HepG2 (cell line): ENCODE data around the gene RMI1. TPM values are rescaled to one million over a fixed set of nuclear protein-coding genes. Genes with fewer than 3 reads are reported as not detected.

ENCODE experiments used
- ATF7-NPFF ChIP-seq: sonication (generic); formaldehyde crosslinking; IDR thresholded peaks from 2 replicates; pipeline ENCODE4 v1.8.1; 2023; ENCODE audit warnings: mild to moderate bottlenecking, low read depth, missing genetic modification reagents, moderate library complexity
- BATF2 ChIP-seq: sonication (generic); formaldehyde crosslinking; IDR thresholded peaks from 2 replicates; pipeline ENCODE4 v1.8.0; 2022; ENCODE audit warnings: mild to moderate bottlenecking, missing genetic modification reagents, moderate library complexity
- CHD2 ChIP-seq: IDR thresholded peaks from 2 replicates; pipeline ENCODE4 v1.6.1; 2011; ENCODE audit warnings: low read depth, low read length, improper control_type of control experiment
- CREB3 ChIP-seq: sonication (generic); formaldehyde crosslinking; IDR thresholded peaks from 2 replicates; pipeline ENCODE4 v1.5.0; 2020; ENCODE audit warnings: missing genetic modification reagents
- DNMT3B ChIP-seq: conservative IDR thresholded peaks from 2 replicates; pipeline ENCODE4 v1.6.1; 2016; ENCODE audit warnings: missing biosample characterization, control low read depth
- HDAC1 ChIP-seq: sonication (generic); formaldehyde crosslinking; IDR thresholded peaks from 2 replicates; pipeline ENCODE4 v1.5.1; 2020; ENCODE audit warnings: mild to moderate bottlenecking, missing genetic modification reagents
- HES4 ChIP-seq: sonication (generic); formaldehyde crosslinking; IDR thresholded peaks from 2 replicates; pipeline ENCODE4 v1.9.0; 2021; ENCODE audit warnings: mild to moderate bottlenecking, missing genetic modification reagents, borderline replicate concordance
- HNF4A ChIP-seq: sonication (generic); formaldehyde crosslinking; IDR thresholded peaks from 2 replicates; pipeline ENCODE4 v1.4.0; 2020; ENCODE audit warnings: missing genetic modification reagents
- HNRNPL ChIP-seq: fragments of 200-400 bp; formaldehyde crosslinking; IDR thresholded peaks from 2 replicates; pipeline ENCODE4 v1.6.1; 2017; ENCODE audit warnings: mild to moderate bottlenecking, low read depth, low read length
- HOXA9 ChIP-seq: sonication (generic); formaldehyde crosslinking; IDR thresholded peaks from 2 replicates; pipeline ENCODE4 v1.8.1; 2022; ENCODE audit warnings: missing genetic modification reagents, mild to moderate bottlenecking, moderate library complexity, borderline replicate concordance
- IKZF5 ChIP-seq: IDR thresholded peaks from 2 replicates; pipeline ENCODE4 v1.6.1; 2018; ENCODE audit warnings: missing genetic modification reagents, mild to moderate bottlenecking, missing compliant biosample characterization
- NONO ChIP-seq, 2 experiments: fragments of 450-650 bp in 1 of 2; sonication (generic) in 1 of 2; formaldehyde crosslinking in 1 of 2; IDR thresholded peaks in 1 of 2; conservative IDR thresholded peaks in 1 of 2; 2 replicates each; pipeline versions ENCODE4 v1.6.1 to v1.8.0; 2017 to 2022; ENCODE audit warnings: mild to moderate bottlenecking in 1 of 2, missing genetic modification reagents in 1 of 2, moderate library complexity in 1 of 2
- PAXIP1 ChIP-seq: sonication (generic); formaldehyde crosslinking; conservative IDR thresholded peaks from 2 replicates; pipeline ENCODE4 v1.4.0; 2020; ENCODE audit warnings: mild to moderate bottlenecking, missing genetic modification reagents, moderate library complexity
- ZBTB49 ChIP-seq: sonication (generic); formaldehyde crosslinking; IDR thresholded peaks from 2 replicates; pipeline ENCODE4 v1.4.0; 2020; ENCODE audit warnings: missing genetic modification reagents, borderline replicate concordance
- ZNF121 ChIP-seq: sonication (generic); formaldehyde crosslinking; IDR thresholded peaks from 2 replicates; pipeline ENCODE4 v1.5.0; 2020; ENCODE audit warnings: mild to moderate bottlenecking, missing genetic modification reagents
- ZNF138 ChIP-seq: sonication (generic); formaldehyde crosslinking; IDR thresholded peaks from 2 replicates; pipeline ENCODE4 v1.5.0; 2020; ENCODE audit warnings: mild to moderate bottlenecking, low read depth, missing genetic modification reagents
- ZNF205 ChIP-seq: IDR thresholded peaks from 2 replicates; pipeline ENCODE4 v1.6.1; 2018; ENCODE audit warnings: missing biosample characterization, missing genetic modification reagents
- ZNF674 ChIP-seq: sonication (generic); formaldehyde crosslinking; IDR thresholded peaks from 2 replicates; pipeline ENCODE4 v1.5.0; 2020; ENCODE audit warnings: low read depth, mild to moderate bottlenecking, missing genetic modification reagents
- ZNF747 ChIP-seq: sonication (generic); formaldehyde crosslinking; IDR thresholded peaks from 2 replicates; pipeline ENCODE4 v1.8.1; 2023; ENCODE audit warnings: missing genetic modification reagents, mild to moderate bottlenecking, borderline replicate concordance
- ZNF816 ChIP-seq: sonication (generic); formaldehyde crosslinking; IDR thresholded peaks from 2 replicates; pipeline ENCODE4 v1.8.0; 2022; ENCODE audit warnings: missing genetic modification reagents, mild to moderate bottlenecking, borderline replicate concordance
- polyA plus RNA-seq, 8 experiments: library from polyadenylated mRNA; depleted of rRNA in 3 of 8; stranded (reverse) in 7 of 8; unstranded in 1 of 8; fragments of >200 nt; fragmentation: Illumina TruSeq in 4 of 8; extraction: Trizol in 4 of 8; gene quantifications; 2 replicates each; pipeline versions ENCODE4 v1.2.1 to v1.2.3, GENCODE V29; 2011 to 2016; ENCODE audit warnings: low read depth in 4 of 8, missing spikeins in 1 of 8, mixed read lengths in 1 of 8; ENCODE audit not compliant: insufficient read depth in 1 of 8
- total RNA-seq, 5 experiments: library from RNA; depleted of rRNA; stranded (reverse); fragments of >200 nt; fragmentation: Illumina TruSeq; extraction: Trizol; gene quantifications; 2 replicates each; pipeline ENCODE4 v1.2.3, GENCODE V29; 2016; ENCODE audit warnings: low read depth in 1 of 5

The RMI1 gene
- total and polyA plus RNA-seq, 2 of the 13 experiments (the other 11 are each of a cell fraction or from before 2014, with no cell fraction given), result 0.54 to 3.7 TPM

- 0 out of 2 replicates have a peak, but pooled peaks have one; percentile 27 for TF ChIP-seq PAXIP1
- TF ChIP-seq HDAC1 (CRISPR knock-in tag), result 0 out of 2 replicates have a peak, but pooled peaks have one; percentile 9
- TF ChIP-seq IKZF5 (CRISPR knock-in tag), result no peak; the same call in 1 of the 2 replicates
- no peak for TF ChIP-seq ATF7-NPFF (CRISPR knock-in tag)
- TF ChIP-seq ZNF121 (CRISPR knock-in tag), result no peak
- TF ChIP-seq NONO (IDR thresholded peaks at IDR 0.05), result no peak
- TF ChIP-seq NONO (CRISPR knock-in tag; conservative IDR thresholded peaks at IDR 0.05), result no peak
- no peak for TF ChIP-seq CREB3 (CRISPR knock-in tag)
- no peak for TF ChIP-seq ZNF674
- no peak for TF ChIP-seq HNF4A
- TF ChIP-seq DNMT3B (CRISPR knock-in tag), result no peak
- 0 out of 2 replicates have a peak, but pooled peaks have one; percentile 25 for TF ChIP-seq ZNF138 (CRISPR knock-in tag)
- no peak for TF ChIP-seq ZNF816
- no peak for TF ChIP-seq HES4 (CRISPR knock-in tag)
- no peak for TF ChIP-seq ZNF747 (CRISPR knock-in tag)
- no peak for TF ChIP-seq HOXA9 (CRISPR knock-in tag)
- TF ChIP-seq HNRNPL, result peak; percentile 50; the same call in 1 of the 2 replicates
- TF ChIP-seq ZBTB49 (CRISPR knock-in tag), result no peak
- no peak for TF ChIP-seq CHD2
- no peak for TF ChIP-seq BATF2
- no peak for TF ChIP-seq ZNF205 (CRISPR knock-in tag)
Measured at GRCh38 chr9:83978992-83979811, 1.4 kb upstream of the RMI1 start (continued).
